Left lung (tissue), 10 donors: ENCODE data around the gene ECE1. TPM values are rescaled to one million over a fixed set of nuclear protein-coding genes. Genes with fewer than 3 reads are reported as not detected.

ENCODE experiments used
- ATAC-seq: fragments of 200-7000 bp; cut with Tn5 transposase; one replicate; pipeline ENCODE4 v1.9.1; 2020; ENCODE audit warnings: moderate library complexity
- DNase-seq, 4 donors: peaks; one replicate each; pipeline ENCODE4 v3.0.0-alpha.2; 2013 to 2020
- H3K27ac ChIP-seq, 2 donors: fragments of 200-600 bp; sonication (generic) in 1 of 2; one replicate each; pipeline versions ENCODE4 v1.5.0 to v1.8.0; 2020 to 2021
- H3K27me3 ChIP-seq, 2 donors: fragments of 200-600 bp; sonication (generic) in 1 of 2; one replicate each; pipeline versions ENCODE4 v1.5.0 to v1.8.0; 2020 to 2021
- H3K36me3 ChIP-seq, 2 donors: fragments of 200-600 bp; sonication (generic) in 1 of 2; one replicate each; pipeline versions ENCODE4 v1.5.0 to v1.8.0; 2020 to 2021
- H3K4me1 ChIP-seq, 2 donors: fragments of 200-600 bp; one replicate each; pipeline ENCODE4 v1.8.0; 2021
- H3K4me3 ChIP-seq, 2 donors: fragments of 200-600 bp; sonication (generic) in 1 of 2; one replicate each; pipeline versions ENCODE4 v1.5.0 to v1.8.0; 2020 to 2021; ENCODE audit warnings: mild to moderate bottlenecking in 1 of 2
- H3K9me3 ChIP-seq, 2 donors: fragments of 200-600 bp; sonication (generic) in 1 of 2; one replicate each; pipeline versions ENCODE4 v1.5.0 to v1.8.0; 2020 to 2021
- intact Hi-C, 2 donors: fragments of 100-400 bp; cut with DNase I; formaldehyde crosslinking; loops; one replicate each; pipeline versions ENCODE4 v1.11.2 to v1.14.2; 2022
- polyA plus RNA-seq, 6 donors: library from polyadenylated mRNA; unstranded; fragments of 120-200 nt; gene quantifications; one replicate each; pipeline ENCODE4 v1.2.1, GENCODE V29; 2013; ENCODE audit not compliant: insufficient read length in 6 of 6
- total RNA-seq, 2 donors: library from RNA; stranded (reverse); fragmentation: NEBNext Ultra II Directional; extraction: Animal tissue kit (Norgen Biotek cat#: 25700); gene quantifications; one replicate each; pipeline ENCODE4 v1.2.1, GENCODE V29; 2021
- TF ChIP-seq, protein P1 (sequence below), 2 donors: fragments of 200-600 bp; sonication (generic) in 1 of 2; IDR thresholded peaks; one replicate each; pipeline versions ENCODE4 v1.5.0 to v1.8.0; 2021; ENCODE audit warnings: antibody characterized with exemption in 2 of 2
- donor health status: DM: no; HTN: yes; CAD: no.
- donor health status: DM: no; HTN: no; CAD: no.

ECE1 gene
- total and polyA plus RNA-seq, 8 donors: 76.7 to 107 (median 83.3) TPM

DNA sequence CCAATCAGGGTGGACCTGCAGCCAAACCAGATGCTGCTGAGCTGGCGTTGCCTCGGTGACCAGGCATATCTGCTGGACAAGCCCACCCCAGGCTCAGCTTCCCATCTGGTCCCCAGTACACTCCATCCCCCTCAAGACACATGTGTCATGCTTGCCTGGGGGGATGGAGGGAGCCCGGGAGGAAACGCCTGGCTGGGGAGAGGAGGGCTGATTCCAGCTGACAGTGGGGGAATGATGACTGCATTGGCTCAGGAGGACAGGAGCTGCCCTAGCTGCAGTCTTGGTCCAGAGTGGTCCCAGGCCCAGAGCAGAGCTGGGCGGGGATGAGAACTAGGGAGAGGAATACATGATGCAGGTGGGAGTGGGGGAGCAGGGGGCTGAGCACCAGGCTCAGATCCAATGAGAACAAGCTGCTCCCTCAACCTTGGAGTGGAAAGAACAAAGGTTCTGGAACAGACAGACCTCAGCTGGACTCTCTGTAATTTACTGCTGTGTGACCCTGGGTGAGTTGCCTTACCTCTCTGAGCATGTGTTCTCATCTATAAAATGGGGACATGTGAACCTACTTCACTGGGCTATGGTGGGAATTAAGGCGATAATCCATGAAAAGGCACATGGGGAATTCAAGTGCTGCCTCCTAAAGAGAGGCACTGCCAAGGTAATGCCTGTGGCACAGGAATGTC lies 23.1 kb upstream of the ECE1 start:
- no peak for ATAC-seq
- H3K36me3 ChIP-seq: no peaks in the 10 kb centered on the region

DNA sequence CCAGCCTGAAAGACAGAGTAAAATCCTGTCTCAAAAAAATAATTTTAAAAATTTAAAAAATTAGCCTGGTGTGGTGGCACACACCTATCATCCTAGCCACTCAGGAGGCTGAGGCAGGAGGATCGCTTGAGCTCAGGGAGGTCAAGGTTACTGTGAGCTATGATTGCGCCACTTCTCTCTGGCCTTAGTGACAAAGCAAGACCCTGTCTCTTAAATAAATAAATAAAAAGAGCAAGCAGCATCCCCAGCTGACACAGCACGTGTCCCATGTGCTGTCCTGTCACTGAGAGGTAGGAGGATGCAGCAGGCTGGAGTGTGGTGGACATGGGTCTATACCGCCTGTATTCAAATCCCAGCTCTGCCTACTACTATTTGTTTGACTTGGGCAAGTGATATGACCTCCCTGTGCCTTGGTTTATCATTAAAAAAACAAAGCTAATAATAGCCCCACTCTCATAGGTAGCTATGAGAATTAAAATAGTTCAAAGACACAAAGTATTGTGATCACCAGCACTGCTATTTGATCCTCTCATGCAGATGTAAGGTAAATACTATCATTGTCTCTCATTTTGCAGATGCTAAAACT lies 22.2 kb upstream of the ECE1 start:
- no peak overlapping the region for H3K27ac ChIP-seq
- DNase-seq: no peak
- H3K27me3 ChIP-seq: no peaks in the 10 kb centered on the region
- no peak overlapping the region for H3K4me3 ChIP-seq
- intact Hi-C loops: no loop called here
- H3K9me3 ChIP-seq: no peaks in the 10 kb centered on the region
- H3K36me3 ChIP-seq: no peaks in the 10 kb centered on the region
- TF ChIP-seq, protein P1, sequence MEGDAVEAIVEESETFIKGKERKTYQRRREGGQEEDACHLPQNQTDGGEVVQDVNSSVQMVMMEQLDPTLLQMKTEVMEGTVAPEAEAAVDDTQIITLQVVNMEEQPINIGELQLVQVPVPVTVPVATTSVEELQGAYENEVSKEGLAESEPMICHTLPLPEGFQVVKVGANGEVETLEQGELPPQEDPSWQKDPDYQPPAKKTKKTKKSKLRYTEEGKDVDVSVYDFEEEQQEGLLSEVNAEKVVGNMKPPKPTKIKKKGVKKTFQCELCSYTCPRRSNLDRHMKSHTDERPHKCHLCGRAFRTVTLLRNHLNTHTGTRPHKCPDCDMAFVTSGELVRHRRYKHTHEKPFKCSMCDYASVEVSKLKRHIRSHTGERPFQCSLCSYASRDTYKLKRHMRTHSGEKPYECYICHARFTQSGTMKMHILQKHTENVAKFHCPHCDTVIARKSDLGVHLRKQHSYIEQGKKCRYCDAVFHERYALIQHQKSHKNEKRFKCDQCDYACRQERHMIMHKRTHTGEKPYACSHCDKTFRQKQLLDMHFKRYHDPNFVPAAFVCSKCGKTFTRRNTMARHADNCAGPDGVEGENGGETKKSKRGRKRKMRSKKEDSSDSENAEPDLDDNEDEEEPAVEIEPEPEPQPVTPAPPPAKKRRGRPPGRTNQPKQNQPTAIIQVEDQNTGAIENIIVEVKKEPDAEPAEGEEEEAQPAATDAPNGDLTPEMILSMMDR (IDR thresholded peaks at IDR 0.05): no peak
- ATAC-seq: no peak
- H3K4me1 ChIP-seq: peaks cover 6 to 53% of the 10 kb centered on the region in 2 donors

More for the DNA sequence above, 23.1 kb upstream of the ECE1 start:
- peaks cover 14 to 53% of the 10 kb centered on the region in 2 donors for H3K4me1 ChIP-seq
- TF ChIP-seq, protein P1 (IDR thresholded peaks at IDR 0.05): no peak
- H3K27me3 ChIP-seq: no peaks in the 10 kb centered on the region
- DNase-seq: no peak
- no peak overlapping the region for H3K27ac ChIP-seq
- no peaks in the 10 kb centered on the region for H3K9me3 ChIP-seq
- intact Hi-C loops: no loop called here
- no peak overlapping the region for H3K4me3 ChIP-seq

DNA sequence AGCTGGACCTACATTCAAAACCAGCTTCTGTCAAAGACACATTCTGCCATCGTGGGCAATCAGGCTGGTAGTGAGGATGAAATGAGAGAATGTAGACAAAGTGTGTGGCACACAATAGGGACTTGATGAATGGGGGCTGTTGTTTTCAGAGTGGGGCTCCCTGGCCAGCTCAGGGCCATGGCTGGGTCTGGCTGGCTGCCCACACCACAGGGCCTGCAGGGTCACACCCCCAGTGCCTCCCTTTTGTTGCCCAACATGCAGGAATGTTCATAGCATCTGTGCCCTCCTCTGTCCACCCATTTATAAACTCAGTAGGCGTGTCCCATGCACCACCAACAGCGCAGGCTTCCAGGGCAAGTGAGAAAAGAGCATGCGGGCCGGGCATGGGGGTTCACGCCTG lies 20.8 kb upstream of the ECE1 start:
- ATAC-seq (no peak), DNase-seq (no peak)
- Histone ChIP-seq H3K4me3 (no peak overlapping the region), H3K36me3 (no peaks in the 10 kb centered on the region), H3K9me3 (no peaks in the 10 kb centered on the region), H3K27ac (no peak overlapping the region), H3K4me1 (peaks cover 0 to 49% of the 10 kb centered on the region in 2 donors), H3K27me3 (no peaks in the 10 kb centered on the region)
- intact Hi-C loops: no loop called here
- TF ChIP-seq, protein P1 (IDR thresholded peaks at IDR 0.05): no peak

DNA sequence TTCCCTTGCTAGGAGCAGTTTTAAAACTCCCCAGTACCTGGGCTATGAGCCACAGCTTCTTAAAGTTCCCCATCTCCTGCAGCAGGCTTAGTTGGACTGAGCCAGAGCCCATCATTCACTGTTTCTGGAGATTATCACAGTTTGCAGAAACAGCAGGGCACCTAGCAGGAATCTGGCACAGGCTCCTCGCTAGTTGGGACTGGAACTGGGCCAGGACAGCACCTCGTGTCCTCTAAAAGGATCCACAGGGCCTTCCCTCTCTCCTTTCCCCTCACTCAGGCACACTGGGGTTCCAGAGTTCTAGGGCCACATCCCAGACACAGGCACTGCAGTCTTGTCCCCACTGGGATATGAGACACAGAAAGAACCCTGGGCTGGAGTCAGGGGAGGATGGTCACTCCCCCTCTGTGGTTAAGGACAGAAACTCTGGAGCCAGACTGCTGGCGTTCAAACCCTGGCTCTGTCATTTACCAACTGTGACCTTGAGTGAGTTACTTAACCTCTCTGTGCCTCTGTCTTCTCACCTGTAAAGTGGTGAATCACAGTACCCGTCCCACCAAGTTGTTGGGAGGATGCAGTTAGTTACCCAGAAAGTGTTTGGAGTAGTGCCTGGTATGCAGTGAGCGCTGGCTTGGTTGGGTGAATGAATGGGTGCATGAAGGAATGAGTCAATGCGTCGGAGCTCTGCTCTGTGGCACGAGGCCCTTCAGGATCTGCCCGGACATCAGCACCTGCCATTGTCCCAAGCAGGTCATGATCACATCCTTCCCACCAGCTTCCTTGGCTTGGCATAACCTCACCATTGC lies 18.8 kb upstream of the ECE1 start:
- Histone ChIP-seq H3K4me3 (no peak overlapping the region), H3K27me3 (no peaks in the 10 kb centered on the region), H3K27ac (no peak overlapping the region), H3K9me3 (no peaks in the 10 kb centered on the region), H3K4me1 (peaks cover 0 to 51% of the 10 kb centered on the region in 2 donors), H3K36me3 (no peaks in the 10 kb centered on the region)
- DNase-seq: no peak
- TF ChIP-seq, protein P1 (IDR thresholded peaks at IDR 0.05): no peak
- ATAC-seq: no peak
- intact Hi-C loops: no loop called here

DNA sequence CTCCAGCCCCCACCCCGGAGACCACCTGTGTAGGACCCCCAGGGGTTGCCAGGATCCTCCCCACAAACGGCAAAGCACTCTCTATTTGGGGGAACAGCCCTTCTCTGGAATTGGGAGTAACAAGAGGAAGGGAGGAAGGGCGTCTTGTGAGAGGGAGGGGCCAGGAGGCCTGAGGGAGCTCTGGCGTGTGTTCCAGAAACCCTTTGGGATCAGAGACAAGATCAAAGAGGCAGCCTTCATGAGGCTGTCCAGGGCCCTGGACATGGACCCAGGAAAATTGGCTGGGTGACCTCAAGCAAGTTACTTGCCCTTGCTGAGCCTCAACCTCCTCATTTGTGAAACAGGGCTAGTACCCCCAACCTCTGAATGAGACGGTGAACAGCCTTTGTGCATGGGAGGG lies 18.1 kb upstream of the ECE1 start:
- peaks cover 2 to 48% of the 10 kb centered on the region in 2 donors for H3K4me1 ChIP-seq
- no peaks in the 10 kb centered on the region for H3K9me3 ChIP-seq
- no peaks in the 10 kb centered on the region for H3K27me3 ChIP-seq
- no peaks in the 10 kb centered on the region for H3K36me3 ChIP-seq
- DNase-seq (no peak), ATAC-seq (no peak)
- H3K27ac ChIP-seq: no peak overlapping the region
- intact Hi-C loops: no loop called here
- TF ChIP-seq, protein P1 (IDR thresholded peaks at IDR 0.05): no peak
- no peak overlapping the region for H3K4me3 ChIP-seq
